Measurements from ENCODE around the gene B3GNT7.

GRCh38 chr2:231373184-231373583 is 22.3 kb upstream of the B3GNT7 start:
- TF ChIP-seq CTCF (IDR thresholded peaks at IDR 0.05) (no peak), ZFX (IDR thresholded peaks at IDR 0.05; ENCODE audit: borderline replicate concordance) (no peak)

Measured in 22Rv1 (cell line).